Esophagus squamous epithelium (tissue), 5 donors: Measurements from ENCODE around the gene MMEL1. TPM values are rescaled to one million over a fixed set of nuclear protein-coding genes. Genes with fewer than 3 reads are reported as not detected.
"Not testable (repeated sequence)": the region's sequence is repeated elsewhere in the genome, so short reads cannot be mapped to it uniquely, and the experiment has no call there.

ENCODE experiments used
- DNase-seq: peaks from one replicate; lab custom pipeline; 2025; lab: John Stamatoyannopoulos, UW
- H3K27ac ChIP-seq, 4 donors: fragments of 200-600 bp; sonication (generic); one replicate each; pipeline ENCODE4 v1.5.1; 2016 to 2019; ENCODE audit warnings: mild to moderate bottlenecking in 1 of 4
- H3K27me3 ChIP-seq, 4 donors: fragments of 200-600 bp; sonication (generic); 1 replicate in 3 of 4; 2 replicates in 1 of 4; pipeline versions ENCODE4 v1.5.1 to v1.6.0; 2017 to 2021; ENCODE audit warnings: antibody characterized with exemption in 1 of 4
- H3K36me3 ChIP-seq, 3 donors: fragments of 200-600 bp; sonication (generic); one replicate each; pipeline ENCODE4 v1.5.1; 2016 to 2019
- H3K4me1 ChIP-seq, 3 donors: fragments of 200-600 bp; sonication (generic); one replicate each; pipeline ENCODE4 v1.5.1; 2017 to 2019
- H3K4me3 ChIP-seq, 4 donors: fragments of 200-600 bp; sonication (generic); 1 replicate in 3 of 4; 2 replicates in 1 of 4; pipeline ENCODE4 v1.5.1; 2016 to 2019; ENCODE audit warnings: mild to moderate bottlenecking in 2 of 4, moderate library complexity in 1 of 4
- H3K9me3 ChIP-seq, 3 donors: fragments of 200-600 bp; sonication (generic); one replicate each; pipeline ENCODE4 v1.5.1; 2016 to 2019
- POLR2A ChIP-seq, 4 donors: fragments of 450-650 bp; IDR thresholded peaks; one replicate each; pipeline ENCODE4 v1.6.1; 2017; ENCODE audit warnings: antibody characterized with exemption in 4 of 4, mild to moderate bottlenecking in 4 of 4, moderate library complexity in 3 of 4
- WGBS, 2 donors: methylation state at CpG; one replicate each; pipeline ENCODE4 v1.1.5; 2018; 5-methylcytosine and 5-hydroxymethylcytosine counted together
- intact Hi-C: fragments of 100-400 bp; cut with DNase I; formaldehyde crosslinking; loops from one replicate; pipeline ENCODE4 v1.15.0; 2022
- total RNA-seq, 4 donors: library from RNA; depleted of rRNA; stranded (reverse); fragments of >200 nt; gene quantifications; one replicate each; pipeline ENCODE4 v1.1.0, GENCODE V29; 2016
- TF ChIP-seq, protein P1 (sequence below), 6 experiments: fragments of 450-650 bp in 4 of 6; fragments of 200-600 bp in 2 of 6; sonication (generic) in 2 of 6; IDR thresholded peaks; one replicate each; pipeline ENCODE4 v1.5.1; 2016 to 2019; ENCODE audit warnings: antibody characterized with exemption in 6 of 6, mild to moderate bottlenecking in 4 of 6, moderate library complexity in 4 of 6
- donor health status: DM: yes; HTN: yes; CAD: no.

Gene MMEL1
- total RNA-seq, 4 donors from 2014 or later = 3.1 TPM; not detected in 3

DNA sequence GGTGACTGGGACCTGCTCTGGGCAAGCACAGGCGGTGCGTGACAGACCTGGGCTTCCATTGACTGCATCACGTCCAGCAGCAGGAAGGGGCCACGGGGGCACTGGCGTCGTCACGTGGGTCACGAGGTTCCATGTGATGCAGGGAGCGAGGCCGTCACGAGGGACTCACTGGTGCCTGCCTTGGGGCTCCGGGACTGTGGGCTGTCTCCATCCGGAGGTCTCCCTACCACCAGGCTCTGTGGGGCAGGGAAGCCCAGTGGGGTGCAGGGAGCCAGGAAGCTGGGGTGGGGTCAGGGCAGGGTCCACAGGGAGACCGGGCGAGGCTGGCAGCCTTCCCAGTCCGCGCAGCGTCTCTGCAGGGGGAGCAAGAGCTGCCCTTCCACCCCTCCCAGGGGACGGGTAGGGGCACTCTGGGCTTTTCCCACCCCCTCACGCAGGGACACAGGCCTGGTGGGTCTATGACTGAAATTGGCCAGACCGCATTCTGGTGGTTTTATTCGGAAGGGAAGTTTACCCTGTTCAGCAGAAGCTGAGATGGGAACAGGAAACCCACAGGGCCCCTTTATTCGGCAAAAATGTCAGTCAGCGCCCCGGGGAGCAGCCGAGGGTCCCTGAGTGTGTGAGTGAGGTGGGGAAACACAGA is 77.1 kb downstream of the MMEL1 start:
- peak overlapping the region; percentile 89 to 96 (median 90) for H3K27ac ChIP-seq
- peaks cover 0 to 28% (median 15%) of the 10 kb centered on the region in 3 donors for H3K36me3 ChIP-seq
- TF ChIP-seq, protein P1, sequence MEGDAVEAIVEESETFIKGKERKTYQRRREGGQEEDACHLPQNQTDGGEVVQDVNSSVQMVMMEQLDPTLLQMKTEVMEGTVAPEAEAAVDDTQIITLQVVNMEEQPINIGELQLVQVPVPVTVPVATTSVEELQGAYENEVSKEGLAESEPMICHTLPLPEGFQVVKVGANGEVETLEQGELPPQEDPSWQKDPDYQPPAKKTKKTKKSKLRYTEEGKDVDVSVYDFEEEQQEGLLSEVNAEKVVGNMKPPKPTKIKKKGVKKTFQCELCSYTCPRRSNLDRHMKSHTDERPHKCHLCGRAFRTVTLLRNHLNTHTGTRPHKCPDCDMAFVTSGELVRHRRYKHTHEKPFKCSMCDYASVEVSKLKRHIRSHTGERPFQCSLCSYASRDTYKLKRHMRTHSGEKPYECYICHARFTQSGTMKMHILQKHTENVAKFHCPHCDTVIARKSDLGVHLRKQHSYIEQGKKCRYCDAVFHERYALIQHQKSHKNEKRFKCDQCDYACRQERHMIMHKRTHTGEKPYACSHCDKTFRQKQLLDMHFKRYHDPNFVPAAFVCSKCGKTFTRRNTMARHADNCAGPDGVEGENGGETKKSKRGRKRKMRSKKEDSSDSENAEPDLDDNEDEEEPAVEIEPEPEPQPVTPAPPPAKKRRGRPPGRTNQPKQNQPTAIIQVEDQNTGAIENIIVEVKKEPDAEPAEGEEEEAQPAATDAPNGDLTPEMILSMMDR (IDR thresholded peaks at IDR 0.05) = no peak
- peak in 2 of 4 donors; percentile 65 to 83 for TF ChIP-seq POLR2A (IDR thresholded peaks at IDR 0.05)
- WGBS, 2 donors = 0% methylated on average over 8 to 15 of the region's 26 CpGs
- peaks cover 22 to 59% (median 34%) of the 10 kb centered on the region in 3 donors for H3K4me1 ChIP-seq
- no peaks in the 10 kb centered on the region for H3K9me3 ChIP-seq
- H3K27me3 ChIP-seq = no peaks in the 10 kb centered on the region
- intact Hi-C loops = no loop called here
- peak; percentile 48 for DNase-seq
- peak overlapping the region; percentile 55 to 79 (median 68) for H3K4me3 ChIP-seq

DNA sequence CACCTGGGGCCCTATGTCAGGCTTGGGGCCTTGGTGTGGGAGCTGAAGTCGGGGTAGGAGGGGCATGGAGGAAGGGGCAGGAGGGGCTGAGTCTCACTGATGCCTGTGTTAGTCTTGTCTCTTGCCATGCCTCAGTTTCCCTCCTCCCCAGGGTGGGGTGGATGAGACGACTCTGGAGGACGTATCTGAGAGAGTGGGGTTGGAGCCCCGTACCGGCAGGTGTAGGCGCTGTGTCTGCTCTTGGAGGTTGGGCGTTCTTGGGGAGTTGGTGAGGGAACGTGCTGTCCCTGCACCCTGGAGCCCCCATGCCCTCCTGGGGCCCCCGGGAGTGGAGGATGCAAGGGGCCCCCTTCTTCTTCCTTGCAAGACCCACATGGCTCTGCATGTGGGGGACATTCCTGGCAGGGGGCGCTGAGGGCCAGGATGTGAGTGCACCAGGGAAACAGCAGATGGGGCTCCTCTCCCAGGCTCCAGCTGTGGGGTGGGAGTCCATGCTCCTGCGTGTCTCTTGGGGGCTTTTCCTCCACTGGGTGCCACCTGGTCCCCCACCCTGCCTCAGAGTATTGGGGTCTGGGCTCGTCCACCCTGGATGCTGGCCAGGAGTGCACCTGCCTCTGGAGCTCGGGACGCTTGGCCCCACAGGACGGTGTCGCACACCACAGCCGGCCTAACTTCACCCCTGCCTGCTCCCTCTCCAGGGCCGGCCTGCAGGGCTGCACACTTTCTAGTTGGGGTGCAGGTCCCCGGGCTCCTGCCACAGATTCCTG is 78.0 kb downstream of the MMEL1 start:
- H3K9me3 ChIP-seq = no peaks in the 10 kb centered on the region
- H3K36me3 ChIP-seq = peaks cover 0 to 18% (median 12%) of the 10 kb centered on the region in 3 donors
- TF ChIP-seq, protein P1 (IDR thresholded peaks at IDR 0.05) = peak; percentile 12 to 62 (median 34)
- no peak for TF ChIP-seq POLR2A (IDR thresholded peaks at IDR 0.05)
- WGBS, 2 donors = 33 to 59% methylated on average over 3 to 13 of the region's 19 CpGs
- H3K4me3 ChIP-seq = peak overlapping the region in 3 of 4 donors; percentile 55 to 79 (median 71)
- intact Hi-C loops = no loop called here
- peaks cover 22 to 66% (median 34%) of the 10 kb centered on the region in 3 donors for H3K4me1 ChIP-seq
- no peaks in the 10 kb centered on the region for H3K27me3 ChIP-seq
- no peak for DNase-seq
- H3K27ac ChIP-seq = peak overlapping the region; percentile 89 to 96 (median 90)

DNA sequence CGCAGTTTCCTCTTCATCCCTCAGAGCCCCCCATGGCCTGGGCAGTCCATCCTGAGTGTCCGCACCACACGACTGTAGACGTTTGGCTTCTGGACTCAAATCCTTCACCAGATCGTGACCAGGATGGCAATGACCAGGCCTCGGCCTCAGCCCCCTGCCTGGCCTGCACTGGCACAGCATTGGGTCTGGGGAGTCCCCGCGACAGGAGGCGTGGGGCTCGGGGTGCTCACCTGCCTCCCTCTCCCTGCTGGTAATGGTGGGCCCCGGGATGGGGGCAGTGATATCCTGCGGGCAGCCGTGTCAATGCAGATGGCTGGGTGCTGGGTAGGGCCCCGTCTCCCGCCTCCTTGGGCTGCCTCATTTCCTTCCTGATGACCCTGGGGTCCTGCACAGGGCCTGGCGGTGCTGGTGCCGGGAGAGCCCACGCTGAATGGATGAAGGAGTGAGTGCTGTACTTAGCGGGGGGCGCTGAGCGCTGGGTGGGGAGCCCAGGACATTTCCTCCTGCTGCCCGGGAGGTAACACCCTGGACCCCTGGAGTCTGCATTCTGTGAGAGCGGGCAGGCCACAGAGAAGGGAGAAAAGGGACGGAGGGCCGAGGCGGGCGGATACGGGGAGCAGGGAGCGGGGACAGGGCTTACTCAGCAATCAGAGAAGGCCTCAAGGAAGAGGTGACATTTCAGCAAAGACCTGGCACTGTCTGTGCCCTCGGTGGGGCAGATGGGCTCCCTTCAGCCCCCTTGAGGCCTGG is 78.8 kb downstream of the MMEL1 start:
- Histone ChIP-seq H3K4me3 (no peak overlapping the region), H3K27me3 (no peaks in the 10 kb centered on the region), H3K36me3 (peaks cover 0 to 10% (median 5%) of the 10 kb centered on the region in 3 donors), H3K4me1 (peaks cover 26 to 66% (median 41%) of the 10 kb centered on the region in 3 donors), H3K27ac (peak overlapping the region in 3 of 4 donors; percentile 28 to 90 (median 89)), H3K9me3 (no peaks in the 10 kb centered on the region)
- DNase-seq = no peak
- TF ChIP-seq POLR2A (IDR thresholded peaks at IDR 0.05) = no peak
- TF ChIP-seq, protein P1 (IDR thresholded peaks at IDR 0.05) = no peak
- WGBS, 2 donors = 78 to 83% methylated on average over 4 to 13 of the region's 30 CpGs
- intact Hi-C loops = no loop called here

DNA sequence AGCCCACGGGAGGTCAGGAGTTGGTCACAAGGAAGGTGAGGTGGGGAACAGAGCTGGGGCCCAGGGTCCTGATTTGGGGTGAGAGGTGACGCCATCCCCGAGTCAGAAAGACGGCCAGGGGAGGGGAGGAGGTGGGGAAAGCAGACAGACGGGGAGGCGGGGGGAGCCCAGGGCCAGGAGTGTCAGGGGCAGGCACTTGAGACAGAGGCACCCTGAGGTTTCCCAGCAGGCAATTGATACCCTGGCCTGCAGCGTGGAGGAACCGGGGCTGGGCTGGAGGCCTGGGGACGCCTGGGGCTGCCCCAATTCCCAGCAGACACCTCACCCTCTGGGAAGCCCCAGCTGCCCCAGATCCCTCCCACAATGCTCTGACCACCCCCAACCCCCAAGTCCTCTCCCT is 79.7 kb downstream of the MMEL1 start:
- H3K9me3 ChIP-seq, H3K4me3 ChIP-seq, intact Hi-C loops, H3K27me3 ChIP-seq, DNase-seq, H3K27ac ChIP-seq, H3K36me3 ChIP-seq: not testable (repeated sequence)
- H3K4me1 ChIP-seq = peaks cover 34 to 66% (median 43%) of the 10 kb centered on the region in 3 donors
- WGBS, 2 donors = no CpG with 5 or more reads among the region's 9 CpGs

DNA sequence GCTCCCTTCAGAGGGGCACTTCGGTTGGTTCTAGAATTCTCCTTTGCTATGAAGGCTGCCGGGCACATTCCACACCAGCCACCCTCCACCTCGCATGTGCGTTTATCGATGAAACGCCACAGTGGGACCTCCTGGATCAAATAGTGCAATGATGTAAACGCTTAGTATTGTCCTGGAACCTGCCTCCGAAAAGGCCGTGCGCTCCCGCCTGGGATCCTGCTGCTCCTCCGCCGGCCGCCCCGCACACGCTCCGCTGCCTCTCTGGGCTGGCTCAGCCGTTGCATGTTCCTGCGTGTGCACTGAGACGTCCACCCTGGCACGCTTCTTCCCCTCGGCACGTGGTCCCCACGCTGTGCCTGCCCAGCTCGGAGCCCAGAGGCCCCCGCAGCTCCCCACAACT is 80.6 kb downstream of the MMEL1 start:
- intact Hi-C loops = no loop called here
- Histone ChIP-seq H3K27ac (no peak overlapping the region), H3K27me3 (no peaks in the 10 kb centered on the region), H3K4me1 (peaks cover 37 to 66% (median 43%) of the 10 kb centered on the region in 3 donors), H3K9me3 (no peaks in the 10 kb centered on the region), H3K4me3 (no peak overlapping the region), H3K36me3 (no peaks in the 10 kb centered on the region)
- no peak for DNase-seq
- TF ChIP-seq, protein P1 (IDR thresholded peaks at IDR 0.05) = no peak
- no peak for TF ChIP-seq POLR2A (IDR thresholded peaks at IDR 0.05)
- WGBS, 2 donors = 64 to 81% methylated on average over 16 to 19 of the region's 26 CpGs

DNA sequence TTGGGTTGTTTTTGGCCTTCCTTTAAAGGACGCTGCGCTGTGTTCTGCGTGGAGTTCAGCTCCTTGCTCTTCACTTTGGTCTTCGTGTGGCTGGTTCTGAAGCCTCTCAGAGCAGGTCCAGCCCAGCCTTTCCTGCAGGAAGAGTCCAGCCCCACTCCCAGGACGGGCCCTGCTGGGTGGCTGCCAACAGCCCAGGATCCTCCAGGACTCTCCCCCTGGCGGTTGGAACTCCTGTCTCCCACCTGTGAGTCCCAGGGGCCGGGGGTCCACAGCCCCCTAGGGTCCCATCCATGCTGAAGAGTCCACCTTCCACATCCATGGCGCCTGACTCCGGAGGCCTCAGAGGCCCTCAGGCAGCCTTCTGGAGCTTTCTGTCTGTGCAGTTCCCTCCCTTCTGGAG is 81.3 kb downstream of the MMEL1 start:
- DNase-seq, H3K27ac ChIP-seq, H3K4me3 ChIP-seq: not testable (repeated sequence)

DNA sequence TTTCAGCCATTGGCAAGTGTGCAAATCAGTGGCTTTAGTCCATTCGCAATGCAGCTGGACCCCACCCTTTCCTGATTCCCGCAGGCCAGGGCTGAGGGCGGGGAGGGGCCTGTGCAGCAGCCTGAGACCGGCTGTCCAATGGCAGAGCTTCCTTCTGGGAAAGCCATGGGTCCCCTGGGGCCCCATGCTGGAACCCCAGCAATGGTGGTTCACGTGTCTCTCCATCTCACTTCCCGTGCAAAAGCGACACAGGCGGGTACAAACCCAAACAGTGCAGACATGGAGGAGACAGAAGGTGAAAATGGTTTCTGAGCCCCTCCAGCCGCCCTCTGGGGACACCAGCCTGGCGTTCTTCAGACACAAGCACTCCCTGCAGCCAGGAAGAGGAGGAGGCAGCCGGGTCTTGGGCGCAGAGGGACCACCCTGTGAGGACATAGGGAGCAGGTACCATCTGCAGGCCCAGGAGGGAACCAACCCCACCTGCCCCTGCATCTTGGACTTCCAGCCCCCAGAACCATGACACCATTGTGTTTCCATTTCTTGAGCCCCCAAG is 82.4 kb downstream of the MMEL1 start:
- H3K9me3 ChIP-seq, intact Hi-C loops, H3K27me3 ChIP-seq, DNase-seq, H3K36me3 ChIP-seq: not testable (repeated sequence)
- peak overlapping the region in 1 of 4 donors; percentile 18 for H3K4me3 ChIP-seq
- H3K27ac ChIP-seq = peak overlapping the region in 2 of 4 donors; percentile 44 to 65
- 48 to 67% methylated on average over 3 to 4 of the region's 12 CpGs for WGBS, 2 donors
- H3K4me1 ChIP-seq = peaks cover 44 to 69% (median 48%) of the 10 kb centered on the region in 3 donors

More for the DNA sequence above, 81.3 kb downstream of the MMEL1 start:
- H3K27me3 ChIP-seq, H3K9me3 ChIP-seq, intact Hi-C loops, H3K36me3 ChIP-seq: not testable (repeated sequence)
- whole genome bisulfite sequencing, 2 donors = 88% methylated on average over 5 of the region's 9 CpGs; no CpG with 5 or more reads in 1 of the 2 donors
- H3K4me1 ChIP-seq = peaks cover 38 to 66% (median 45%) of the 10 kb centered on the region in 3 donors
